K562 (cell line): Measurements from ENCODE around the gene CYP46A1. TPM values are rescaled to one million over a fixed set of nuclear protein-coding genes. Genes with fewer than 3 reads are reported as not detected.
A peak's percentile ranks its signal among the peaks of the same experiment; 100 is the strongest.

Experiments
- ATAC-seq: fragments of 200-7000 bp; cut with Tn5 transposase; 3 replicates; pipeline ENCODE4 v1.9.1; 2020; ENCODE audit warnings: moderate library complexity
- BruUV-seq: library from RNA; stranded (reverse); fragments of 400-500 nt; replicated peaks from 2 replicates; lab custom pipeline; 2021; lab: Mats Ljungman, UMichigan
- CTCF ChIA-PET: fragments of 300-600 bp; formaldehyde crosslinking; extraction: SDS; loops from one replicate; lab custom pipeline; 2021; ENCODE audit warnings: low intra/inter-chr PET ratio; lab: Yijun Ruan, JAX
- POLR2A ChIA-PET: fragments of 300-600, 350-650 bp; sonication (Branson Sonifier 250); formaldehyde crosslinking; extraction: SDS; loops from one replicate; lab custom pipeline; 2021; ENCODE audit warnings: antibody characterized with exemption, inconsistent platforms; lab: Yijun Ruan, JAX
- DNase-seq, 4 experiments: peaks; one replicate each; pipeline versions ENCODE4 v3.0.0 to v3.0.0-alpha.2; 2011 to 2018; ENCODE audit warnings: low spot score in 3 of 4, mixed read lengths in 3 of 4; ENCODE audit errors: extremely low read depth in 1 of 4
- FAIRE-seq: peaks from 2 replicates; lab custom pipeline; 2011; peaks lifted over from hg19 to GRCh38; lab: Jason Lieb, UNC
- H2AFZ ChIP-seq: 2 replicates; pipeline ENCODE4 v1.6.0; 2011; ENCODE audit warnings: low read depth, low read length, control low read depth, inconsistent platforms
- H3K27ac ChIP-seq: fragments of 200-600 bp; 3 replicates; pipeline ENCODE4 v1.8.0; 2011; ENCODE audit warnings: low read depth, mild to moderate bottlenecking, control low read depth, inconsistent platforms, low read length, moderate library complexity, mixed read lengths; ENCODE audit errors: extremely low read depth
- H3K27me3 ChIP-seq, 2 experiments: fragments of 300-600 bp in 1 of 2; 2 replicates in 1 of 2; 3 replicates in 1 of 2; pipeline versions ENCODE4 v1.6.0 to v1.8.0; 2011; ENCODE audit warnings: inconsistent platforms in 2 of 2, low read length in 2 of 2, mild to moderate bottlenecking in 1 of 2, mixed read lengths in 1 of 2, moderate library complexity in 1 of 2; ENCODE audit not compliant: control insufficient read depth in 2 of 2, insufficient read depth in 2 of 2
- H3K36me3 ChIP-seq: fragments of 300-600 bp; 3 replicates; pipeline ENCODE4 v1.8.0; 2011; ENCODE audit warnings: mild to moderate bottlenecking, low read length, inconsistent platforms; ENCODE audit not compliant: control insufficient read depth, insufficient read depth
- H3K4me1 ChIP-seq, 2 experiments: fragments of 200-600 bp in 1 of 2; replicated peaks in 1 of 2; 2 replicates in 1 of 2; 3 replicates in 1 of 2; pipeline versions ENCODE4 v1.5.1 to v1.8.0; 2011; ENCODE audit warnings: inconsistent platforms in 2 of 2, low read length in 2 of 2, mild to moderate bottlenecking in 1 of 2, mixed read lengths in 1 of 2, moderate library complexity in 1 of 2; ENCODE audit not compliant: control insufficient read depth in 2 of 2, insufficient read depth in 2 of 2
- H3K4me2 ChIP-seq: 2 replicates; pipeline ENCODE4 v1.6.1; 2011; ENCODE audit warnings: low read length, control low read depth, inconsistent platforms, mixed read lengths; ENCODE audit not compliant: insufficient read depth
- H3K4me3 ChIP-seq: fragments of 200-600 bp; sonication (generic), shearing (Covaris generic); 2 replicates; pipeline ENCODE4 v1.5.1; 2016; ENCODE audit warnings: control low read depth, inconsistent platforms
- H3K79me2 ChIP-seq: fragments of 200-600 bp; 3 replicates; pipeline ENCODE4 v1.8.0; 2011; ENCODE audit warnings: low read length, inconsistent platforms; ENCODE audit not compliant: control insufficient read depth, insufficient read depth
- H3K9ac ChIP-seq, 2 experiments: 2 replicates each; pipeline versions ENCODE4 v1.6.0 to v1.6.1; 2011; ENCODE audit warnings: low read depth in 2 of 2, low read length in 2 of 2, control low read depth in 1 of 2, inconsistent platforms in 1 of 2, mild to moderate bottlenecking in 1 of 2, mixed read lengths in 1 of 2; ENCODE audit not compliant: insufficient read depth in 1 of 2
- H3K9me1 ChIP-seq: one replicate; pipeline ENCODE4 v1.6.0; 2011; ENCODE audit warnings: inconsistent platforms, mild to moderate bottlenecking, low read length, moderate library complexity; ENCODE audit not compliant: control insufficient read depth, insufficient read depth
- H3K9me3 ChIP-seq: replicated peaks from 2 replicates; pipeline ENCODE4 v1.5.1; 2011; ENCODE audit warnings: low read depth, low read length, inconsistent platforms; ENCODE audit not compliant: control insufficient read depth, insufficient read depth
- H4K20me1 ChIP-seq: replicated peaks from 2 replicates; pipeline ENCODE4 v1.6.1; 2011; ENCODE audit warnings: low read length, inconsistent platforms, mixed read lengths; ENCODE audit not compliant: control insufficient read depth, insufficient read depth
- FUS ChIP-seq: fragments of 200-400 bp; formaldehyde crosslinking; optimal IDR thresholded peaks from 2 replicates; pipeline ENCODE3; 2017; ENCODE audit warnings: low read depth, low read length
- PHB2 ChIP-seq: fragments of 450-650 bp; IDR thresholded peaks from 2 replicates; pipeline ENCODE4 v1.6.1; 2017; ENCODE audit warnings: low read depth
- SMAD3 ChIP-seq: fragments of 450-650 bp; formaldehyde crosslinking; conservative IDR thresholded peaks from 2 replicates; pipeline ENCODE4 v1.4.0; 2020; ENCODE audit warnings: mild to moderate bottlenecking
- TCF7 ChIP-seq: sonication (generic); IDR thresholded peaks from 2 replicates; pipeline ENCODE4 v1.6.1; 2016; ENCODE audit warnings: antibody characterized with exemption, borderline replicate concordance
- TEAD4 ChIP-seq, 2 experiments: sonication (generic) in 1 of 2; formaldehyde crosslinking in 1 of 2; IDR thresholded peaks; 2 replicates each; pipeline versions ENCODE4 v1.6.1 to v1.8.0; 2012 to 2022; ENCODE audit warnings: borderline replicate concordance in 1 of 2, inconsistent platforms in 1 of 2, low read length in 1 of 2, mild to moderate bottlenecking in 1 of 2, missing genetic modification reagents in 1 of 2
- ZC3H11A ChIP-seq: IDR thresholded peaks from 2 replicates; pipeline ENCODE4 v1.6.1; 2012; ENCODE audit warnings: low read depth, low read length, improper control_type of control experiment
- ZEB2 ChIP-seq: fragments of 450-650 bp; IDR thresholded peaks from 2 replicates; pipeline ENCODE4 v1.6.1; 2016
- ZFX ChIP-seq: sonication (generic); formaldehyde crosslinking; IDR thresholded peaks from 2 replicates; pipeline ENCODE4 v1.8.0; 2022; ENCODE audit warnings: mild to moderate bottlenecking, missing genetic modification reagents, moderate library complexity
- ZNF217 ChIP-seq: sonication (generic); formaldehyde crosslinking; IDR thresholded peaks from 2 replicates; pipeline ENCODE4 v1.8.0; 2022; ENCODE audit warnings: mild to moderate bottlenecking, missing genetic modification reagents
- ZSCAN32 ChIP-seq: fragments of 450-650 bp; formaldehyde crosslinking; IDR thresholded peaks from 2 replicates; pipeline ENCODE4 v1.4.0; 2020; ENCODE audit warnings: mild to moderate bottlenecking, moderate library complexity
- WGBS: fragments of 100-300 bp; shearing (Covaris generic); methylation state at CpG from one replicate; pipeline ENCODE4 v1.1.6; 2016; ENCODE audit warnings: low coverage, mixed read lengths; ENCODE audit not compliant: insufficient coverage; ENCODE audit errors: missing lambda C conversion rate; 5-methylcytosine and 5-hydroxymethylcytosine counted together
- in situ Hi-C: fragments of 300-500 bp; cut with MboI; formaldehyde crosslinking; loops from 4 replicates; pipeline ENCODE4 v1.15.0; 2018; ENCODE audit warnings: inconsistent platforms, mixed read lengths
- intact Hi-C: fragments of 100-400 bp; cut with micrococcal nuclease; formaldehyde crosslinking; loops from 2 replicates; pipeline ENCODE4 v1.14.2; 2022
- polyA plus RNA-seq, 8 experiments: library from polyadenylated mRNA; depleted of rRNA in 4 of 8; stranded (reverse) in 5 of 8; unstranded in 3 of 8; fragments of >200 nt; fragmentation: Nextera tagmentation in 2 of 8; fragmentation: Illumina TruSeq in 1 of 8; extraction: Ambion mirVana in 2 of 8; extraction: Trizol in 1 of 8; gene quantifications; 2 replicates each; pipeline versions ENCODE4 v1.2.1 to v1.2.3, GENCODE V29; 2011 to 2014; ENCODE audit warnings: inconsistent platforms in 1 of 8, missing spikeins in 1 of 8
- total RNA-seq, 7 experiments: library from RNA; depleted of rRNA in 6 of 7; stranded (reverse); fragments of >200 nt in 6 of 7; fragmentation: Illumina TruSeq in 2 of 7; extraction: Trizol in 2 of 7; gene quantifications; 2 replicates each; pipeline versions ENCODE4 v1.2.1 to v1.2.3, GENCODE V29; 2011 to 2021; ENCODE audit warnings: low replicate concordance in 1 of 7
- TF ChIP-seq, protein P1 (sequence below): fragments of 450-650 bp; IDR thresholded peaks from 2 replicates; pipeline ENCODE4 v1.6.1; 2014; ENCODE audit warnings: low read depth, mild to moderate bottlenecking, moderate library complexity, borderline replicate concordance
- TF ChIP-seq, protein P2 (sequence below): fragments of 450-650 bp; formaldehyde crosslinking; IDR thresholded peaks from 2 replicates; pipeline ENCODE4 v1.4.0; 2020; ENCODE audit warnings: mild to moderate bottlenecking, mixed read lengths
- TF ChIP-seq, protein P3 (sequence below): sonication (generic); formaldehyde crosslinking; IDR thresholded peaks from 2 replicates; pipeline ENCODE4 v1.8.0; 2022; ENCODE audit warnings: mild to moderate bottlenecking, missing genetic modification reagents

CYP46A1 gene
- total and polyA plus RNA-seq, 9 of the 15 experiments (the other 6 are each of a cell fraction or from before 2014, with no cell fraction given): not detected

DNA sequence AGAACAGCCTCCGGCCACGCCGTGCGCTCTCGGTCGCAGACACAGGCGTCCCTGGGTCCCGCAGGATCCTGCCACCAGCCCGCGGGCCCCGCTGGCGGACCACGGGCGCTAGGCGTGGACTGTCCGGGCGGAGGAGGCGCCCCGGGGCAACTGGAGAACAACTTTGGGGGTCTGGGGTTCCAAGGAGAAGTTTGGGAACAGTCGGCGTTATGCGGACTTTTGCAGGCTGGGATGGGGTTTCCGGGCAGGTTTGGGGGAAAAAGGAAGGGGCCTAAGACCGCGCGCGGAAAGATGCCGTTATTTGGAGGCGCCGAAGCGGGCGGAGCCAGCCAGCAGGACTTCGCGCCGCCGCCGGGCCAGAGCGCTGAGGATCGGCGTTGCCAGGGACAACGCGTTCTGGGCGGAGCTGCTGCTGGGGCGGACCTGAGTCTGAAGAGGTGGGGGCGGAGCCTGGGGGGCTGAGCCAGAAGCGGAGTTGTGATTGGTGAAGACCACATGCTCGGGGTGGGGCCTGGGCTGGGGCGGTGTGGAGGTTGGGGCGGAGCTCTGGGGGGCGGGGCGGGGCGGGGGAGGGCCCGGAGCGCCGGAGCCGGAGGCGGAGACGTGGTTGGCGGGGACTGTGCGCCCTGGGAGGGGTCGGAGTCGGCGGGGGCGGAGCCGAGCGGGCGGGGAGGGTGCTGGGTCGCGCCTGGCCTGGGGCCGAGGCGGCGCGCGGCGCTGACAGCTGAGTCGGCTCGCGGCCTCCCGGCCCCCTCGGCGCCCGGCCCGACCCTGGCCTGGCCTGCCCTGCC is at the start of gene CYP46A1 (continued):
- no peak for TF ChIP-seq ZC3H11A
- no peak for TF ChIP-seq ZEB2
- no peak for TF ChIP-seq ZNF217 (CRISPR knock-in tag)
- no peak for TF ChIP-seq TCF7
- no peak for TF ChIP-seq SMAD3 (CRISPR knock-in tag)
- no peak for TF ChIP-seq TEAD4 (IDR thresholded peaks at IDR 0.05; ENCODE audit: low read length)
- no peak for TF ChIP-seq TEAD4 (CRISPR knock-in tag; IDR thresholded peaks at IDR 0.05; ENCODE audit: borderline replicate concordance)
- peak; percentile 77 for TF ChIP-seq ZFX

DNA sequence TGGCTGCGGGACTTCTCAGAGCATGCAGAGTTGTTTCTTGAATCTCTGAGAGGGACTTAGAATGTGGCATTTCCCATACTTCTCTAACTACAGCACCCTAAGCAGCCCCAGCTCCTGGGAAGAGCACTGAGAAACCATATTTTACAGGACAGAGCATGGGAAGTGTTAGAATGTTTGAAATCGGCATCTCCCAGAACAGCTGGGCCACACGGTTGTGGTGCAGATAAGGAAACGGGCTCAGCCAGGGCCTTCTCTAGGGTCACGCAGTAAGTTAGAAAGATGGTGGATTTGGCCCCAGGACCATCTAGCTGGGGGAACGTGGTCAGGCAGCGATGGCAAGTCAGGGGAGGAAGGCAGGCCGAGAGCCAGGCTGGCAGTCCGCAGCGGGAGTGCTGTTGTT is 49.7 kb upstream of the CYP46A1 start:
- ChIA-PET CTCF (no interaction called here), POLR2A (no interaction called here)
- intact Hi-C loops: no loop called here
- no peak overlapping the region for H3K4me3 ChIP-seq
- ATAC-seq (peak; percentile 67), DNase-seq (peak in 2 of 4 experiments; percentile 42 to 44), FAIRE-seq (peak; percentile 64)
- H3K9me3 ChIP-seq: no peaks in the 10 kb centered on the region
- no peaks in the 10 kb centered on the region for H4K20me1 ChIP-seq
- no peak overlapping the region for H3K9ac ChIP-seq
- H3K4me1 ChIP-seq: peaks cover 3 to 4% of the 10 kb centered on the region in 2 experiments; a peak in 3 of 5 replicates
- peak overlapping the region; percentile 17; the same call in 1 of the 2 replicates for H2AFZ ChIP-seq
- in situ Hi-C loops: no loop called here
- no peaks in the 10 kb centered on the region for H3K9me1 ChIP-seq
- no peaks in the 10 kb centered on the region for H3K36me3 ChIP-seq
- peak overlapping the region; percentile 20; the same call in 1 of the 2 replicates for H3K4me2 ChIP-seq
- no peak overlapping the region for H3K27ac ChIP-seq
- WGBS: 9% methylated on average over 6 of the region's 10 CpGs
- peaks cover 0 to 9% of the 10 kb centered on the region in 2 experiments; a peak in 2 of 5 replicates for H3K27me3 ChIP-seq
- H3K79me2 ChIP-seq: no peaks in the 10 kb centered on the region
- no TSS peak for BruUV-seq
- TF ChIP-seq ZSCAN32 (CRISPR knock-in tag): no peak
- TF ChIP-seq, protein P1, sequence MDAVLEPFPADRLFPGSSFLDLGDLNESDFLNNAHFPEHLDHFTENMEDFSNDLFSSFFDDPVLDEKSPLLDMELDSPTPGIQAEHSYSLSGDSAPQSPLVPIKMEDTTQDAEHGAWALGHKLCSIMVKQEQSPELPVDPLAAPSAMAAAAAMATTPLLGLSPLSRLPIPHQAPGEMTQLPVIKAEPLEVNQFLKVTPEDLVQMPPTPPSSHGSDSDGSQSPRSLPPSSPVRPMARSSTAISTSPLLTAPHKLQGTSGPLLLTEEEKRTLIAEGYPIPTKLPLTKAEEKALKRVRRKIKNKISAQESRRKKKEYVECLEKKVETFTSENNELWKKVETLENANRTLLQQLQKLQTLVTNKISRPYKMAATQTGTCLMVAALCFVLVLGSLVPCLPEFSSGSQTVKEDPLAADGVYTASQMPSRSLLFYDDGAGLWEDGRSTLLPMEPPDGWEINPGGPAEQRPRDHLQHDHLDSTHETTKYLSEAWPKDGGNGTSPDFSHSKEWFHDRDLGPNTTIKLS: no peak
- TF ChIP-seq PHB2: no peak
- TF ChIP-seq, protein P2, sequence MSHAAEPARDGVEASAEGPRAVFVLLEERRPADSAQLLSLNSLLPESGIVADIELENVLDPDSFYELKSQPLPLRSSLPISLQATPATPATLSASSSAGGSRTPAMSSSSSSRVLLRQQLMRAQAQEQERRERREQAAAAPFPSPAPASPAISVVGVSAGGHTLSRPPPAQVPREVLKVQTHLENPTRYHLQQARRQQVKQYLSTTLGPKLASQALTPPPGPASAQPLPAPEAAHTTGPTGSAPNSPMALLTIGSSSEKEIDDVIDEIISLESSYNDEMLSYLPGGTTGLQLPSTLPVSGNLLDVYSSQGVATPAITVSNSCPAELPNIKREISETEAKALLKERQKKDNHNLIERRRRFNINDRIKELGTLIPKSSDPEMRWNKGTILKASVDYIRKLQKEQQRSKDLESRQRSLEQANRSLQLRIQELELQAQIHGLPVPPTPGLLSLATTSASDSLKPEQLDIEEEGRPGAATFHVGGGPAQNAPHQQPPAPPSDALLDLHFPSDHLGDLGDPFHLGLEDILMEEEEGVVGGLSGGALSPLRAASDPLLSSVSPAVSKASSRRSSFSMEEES (CRISPR knock-in tag): no peak
- no peak for TF ChIP-seq FUS
- TF ChIP-seq, protein P3, sequence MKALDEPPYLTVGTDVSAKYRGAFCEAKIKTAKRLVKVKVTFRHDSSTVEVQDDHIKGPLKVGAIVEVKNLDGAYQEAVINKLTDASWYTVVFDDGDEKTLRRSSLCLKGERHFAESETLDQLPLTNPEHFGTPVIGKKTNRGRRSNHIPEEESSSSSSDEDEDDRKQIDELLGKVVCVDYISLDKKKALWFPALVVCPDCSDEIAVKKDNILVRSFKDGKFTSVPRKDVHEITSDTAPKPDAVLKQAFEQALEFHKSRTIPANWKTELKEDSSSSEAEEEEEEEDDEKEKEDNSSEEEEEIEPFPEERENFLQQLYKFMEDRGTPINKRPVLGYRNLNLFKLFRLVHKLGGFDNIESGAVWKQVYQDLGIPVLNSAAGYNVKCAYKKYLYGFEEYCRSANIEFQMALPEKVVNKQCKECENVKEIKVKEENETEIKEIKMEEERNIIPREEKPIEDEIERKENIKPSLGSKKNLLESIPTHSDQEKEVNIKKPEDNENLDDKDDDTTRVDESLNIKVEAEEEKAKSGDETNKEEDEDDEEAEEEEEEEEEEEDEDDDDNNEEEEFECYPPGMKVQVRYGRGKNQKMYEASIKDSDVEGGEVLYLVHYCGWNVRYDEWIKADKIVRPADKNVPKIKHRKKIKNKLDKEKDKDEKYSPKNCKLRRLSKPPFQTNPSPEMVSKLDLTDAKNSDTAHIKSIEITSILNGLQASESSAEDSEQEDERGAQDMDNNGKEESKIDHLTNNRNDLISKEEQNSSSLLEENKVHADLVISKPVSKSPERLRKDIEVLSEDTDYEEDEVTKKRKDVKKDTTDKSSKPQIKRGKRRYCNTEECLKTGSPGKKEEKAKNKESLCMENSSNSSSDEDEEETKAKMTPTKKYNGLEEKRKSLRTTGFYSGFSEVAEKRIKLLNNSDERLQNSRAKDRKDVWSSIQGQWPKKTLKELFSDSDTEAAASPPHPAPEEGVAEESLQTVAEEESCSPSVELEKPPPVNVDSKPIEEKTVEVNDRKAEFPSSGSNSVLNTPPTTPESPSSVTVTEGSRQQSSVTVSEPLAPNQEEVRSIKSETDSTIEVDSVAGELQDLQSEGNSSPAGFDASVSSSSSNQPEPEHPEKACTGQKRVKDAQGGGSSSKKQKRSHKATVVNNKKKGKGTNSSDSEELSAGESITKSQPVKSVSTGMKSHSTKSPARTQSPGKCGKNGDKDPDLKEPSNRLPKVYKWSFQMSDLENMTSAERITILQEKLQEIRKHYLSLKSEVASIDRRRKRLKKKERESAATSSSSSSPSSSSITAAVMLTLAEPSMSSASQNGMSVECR (CRISPR knock-in tag): no peak
